HEK293 (cell line): ENCODE results near the gene KRTAP5-1.

Source experiments
- CTCF ChIA-PET: fragments of 350-600 bp; formaldehyde crosslinking; extraction: SDS; loops from one replicate; lab custom pipeline; 2021; ENCODE audit warnings: antibody characterized with exemption; lab: Yijun Ruan, JAX
- POLR2A ChIA-PET: fragments of 300-600 bp; formaldehyde crosslinking; extraction: SDS; loops from one replicate; lab custom pipeline; 2020; ENCODE audit warnings: antibody characterized with exemption, inconsistent platforms; lab: Yijun Ruan, JAX
- H3K27ac ChIP-seq: fragments of 200-500 bp; sonication (Bioruptor generic); 2 replicates; pipeline ENCODE4 v1.5.1; 2014; ENCODE audit warnings: low read depth, low read length, control low read depth, inconsistent platforms; ENCODE audit errors: extremely low read depth
- H3K36me3 ChIP-seq, 2 experiments: fragments of 200-500 bp in 1 of 2; sonication (Bioruptor generic) in 1 of 2; 1 replicate in 1 of 2; 2 replicates in 1 of 2; pipeline ENCODE4 v1.5.1; 2014 to 2017; ENCODE audit warnings: inconsistent platforms in 2 of 2, low read length in 2 of 2; ENCODE audit not compliant: control insufficient read depth in 2 of 2, insufficient read depth in 1 of 2
- H3K4me1 ChIP-seq: fragments of 200-500 bp; sonication (Bioruptor generic); 2 replicates; pipeline ENCODE4 v1.5.1; 2014; ENCODE audit warnings: mild to moderate bottlenecking, low read length, inconsistent platforms; ENCODE audit not compliant: control insufficient read depth, insufficient read depth
- H3K4me3 ChIP-seq: 2 replicates; pipeline ENCODE4 v1.5.1; 2011; ENCODE audit warnings: low read depth, mild to moderate bottlenecking, control low read depth, low read length, moderate library complexity
- H3K9me3 ChIP-seq: fragments of 200-500 bp; sonication (Bioruptor generic); 2 replicates; pipeline ENCODE4 v1.5.1; 2014; ENCODE audit warnings: low read depth, low read length, inconsistent platforms; ENCODE audit not compliant: control insufficient read depth, insufficient read depth
- GLI4 ChIP-seq: fragments of 450-650 bp; formaldehyde crosslinking; IDR thresholded peaks from 2 replicates; pipeline ENCODE4 v1.5.1; 2016; ENCODE audit warnings: missing biosample characterization, missing genetic modification characterization
- HOXA7 ChIP-seq: sonication (generic); formaldehyde crosslinking; IDR thresholded peaks from 2 replicates; pipeline ENCODE4 v1.8.1; 2022; ENCODE audit warnings: missing genetic modification reagents, borderline replicate concordance
- OSR2 ChIP-seq: fragments of 450-650 bp; formaldehyde crosslinking; IDR thresholded peaks from 2 replicates; pipeline ENCODE4 v1.5.1; 2016; ENCODE audit warnings: missing biosample characterization, missing genetic modification characterization
- PRDM10 ChIP-seq: fragments of 450-650 bp; formaldehyde crosslinking; IDR thresholded peaks from 2 replicates; pipeline ENCODE4 v1.5.1; 2016; ENCODE audit warnings: missing biosample characterization, missing genetic modification characterization
- ZBTB10 ChIP-seq: fragments of 450-650 bp; formaldehyde crosslinking; IDR thresholded peaks from 2 replicates; pipeline ENCODE4 v1.5.1; 2016; ENCODE audit warnings: missing biosample characterization, missing genetic modification characterization
- ZBTB48 ChIP-seq: fragments of 450-650 bp; formaldehyde crosslinking; IDR thresholded peaks from 2 replicates; pipeline ENCODE4 v1.5.1; 2016; ENCODE audit warnings: missing biosample characterization, missing genetic modification characterization
- ZEB2 ChIP-seq: fragments of 450-650 bp; formaldehyde crosslinking; IDR thresholded peaks from 2 replicates; pipeline ENCODE4 v1.5.1; 2016; ENCODE audit warnings: missing biosample characterization, missing genetic modification characterization
- ZNF121 ChIP-seq: fragments of 450-650 bp; formaldehyde crosslinking; IDR thresholded peaks from 2 replicates; pipeline ENCODE4 v1.5.1; 2016; ENCODE audit warnings: missing biosample characterization, missing genetic modification characterization
- ZNF155 ChIP-seq: fragments of 450-650 bp; formaldehyde crosslinking; IDR thresholded peaks from 2 replicates; pipeline ENCODE4 v1.5.1; 2016; ENCODE audit warnings: missing biosample characterization, missing genetic modification characterization
- ZNF16 ChIP-seq: fragments of 450-650 bp; formaldehyde crosslinking; IDR thresholded peaks from 2 replicates; pipeline ENCODE4 v1.5.1; 2016; ENCODE audit warnings: low read depth, missing biosample characterization, missing genetic modification characterization
- ZNF202 ChIP-seq: fragments of 450-650 bp; formaldehyde crosslinking; IDR thresholded peaks from 2 replicates; pipeline ENCODE4 v1.5.1; 2016; ENCODE audit warnings: missing biosample characterization, missing genetic modification characterization, borderline replicate concordance
- ZNF211 ChIP-seq: fragments of 450-650 bp; formaldehyde crosslinking; IDR thresholded peaks from 2 replicates; pipeline ENCODE4 v1.5.1; 2016; ENCODE audit warnings: low read depth, missing biosample characterization, missing genetic modification characterization
- ZNF239 ChIP-seq: fragments of 450-650 bp; formaldehyde crosslinking; IDR thresholded peaks from 2 replicates; pipeline ENCODE4 v1.5.1; 2016; ENCODE audit warnings: missing biosample characterization, missing genetic modification characterization
- ZNF391 ChIP-seq: fragments of 450-650 bp; formaldehyde crosslinking; IDR thresholded peaks from 2 replicates; pipeline ENCODE4 v1.5.1; 2016; ENCODE audit warnings: low read depth, missing biosample characterization, missing genetic modification characterization, borderline replicate concordance
- ZNF549 ChIP-seq: fragments of 450-650 bp; IDR thresholded peaks from 2 replicates; pipeline ENCODE4 v1.5.1; 2018; ENCODE audit warnings: missing biosample characterization, missing genetic modification characterization, mild to moderate bottlenecking, inconsistent platforms, moderate library complexity
- ZNF555 ChIP-seq: fragments of 450-650 bp; formaldehyde crosslinking; conservative IDR thresholded peaks from 2 replicates; pipeline ENCODE4 v1.5.1; 2017; ENCODE audit warnings: missing biosample characterization, mild to moderate bottlenecking, missing genetic modification characterization, inconsistent platforms
- ZNF670 ChIP-seq: fragments of 450-650 bp; formaldehyde crosslinking; IDR thresholded peaks from 2 replicates; pipeline ENCODE4 v1.5.1; 2016; ENCODE audit warnings: missing biosample characterization, missing genetic modification characterization, low read depth
- ZNF701 ChIP-seq: fragments of 450-650 bp; formaldehyde crosslinking; IDR thresholded peaks from 2 replicates; pipeline ENCODE4 v1.5.1; 2016; ENCODE audit warnings: missing biosample characterization, missing genetic modification characterization
- TF ChIP-seq, protein P1 (sequence below): fragments of 450-650 bp; formaldehyde crosslinking; optimal IDR thresholded peaks from 2 replicates; pipeline ENCODE3; 2016; ENCODE audit warnings: missing biosample characterization, mild to moderate bottlenecking, missing genetic modification characterization
- TF ChIP-seq, protein P2 (sequence below): fragments of 450-650 bp; formaldehyde crosslinking; IDR thresholded peaks from 2 replicates; pipeline ENCODE4 v1.5.1; 2016; ENCODE audit warnings: missing biosample characterization, missing genetic modification characterization
- TF ChIP-seq, protein P3 (sequence below): fragments of 450-650 bp; formaldehyde crosslinking; IDR thresholded peaks from 2 replicates; pipeline ENCODE4 v1.5.1; 2016; ENCODE audit warnings: missing biosample characterization, missing genetic modification characterization

KRTAP5-1 gene

DNA sequence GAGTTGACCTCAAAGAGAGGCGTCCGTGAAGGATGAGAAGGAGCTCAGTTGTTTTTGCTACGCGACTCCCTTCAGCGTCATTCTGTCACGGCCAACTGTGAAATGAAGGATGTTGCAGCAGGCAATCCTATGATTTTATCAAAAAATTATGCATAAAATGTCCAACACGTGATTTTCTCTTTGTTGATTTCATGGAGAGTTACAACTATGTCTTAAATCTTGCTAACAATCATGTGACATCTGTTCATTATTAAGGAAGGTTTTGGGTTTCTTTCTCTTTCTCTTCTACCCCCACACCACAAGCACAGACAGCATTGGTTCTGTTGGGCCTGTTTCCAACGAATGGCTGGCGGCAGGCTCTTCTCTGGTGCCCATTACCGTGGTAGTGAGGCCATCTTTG, 33.1 kb upstream of the KRTAP5-1 start (continued):
- TF ChIP-seq ZNF155 (tag by site-specific recombination) (no peak), ZNF211 (tag by site-specific recombination) (no peak), OSR2 (tag by site-specific recombination) (no peak)

DNA sequence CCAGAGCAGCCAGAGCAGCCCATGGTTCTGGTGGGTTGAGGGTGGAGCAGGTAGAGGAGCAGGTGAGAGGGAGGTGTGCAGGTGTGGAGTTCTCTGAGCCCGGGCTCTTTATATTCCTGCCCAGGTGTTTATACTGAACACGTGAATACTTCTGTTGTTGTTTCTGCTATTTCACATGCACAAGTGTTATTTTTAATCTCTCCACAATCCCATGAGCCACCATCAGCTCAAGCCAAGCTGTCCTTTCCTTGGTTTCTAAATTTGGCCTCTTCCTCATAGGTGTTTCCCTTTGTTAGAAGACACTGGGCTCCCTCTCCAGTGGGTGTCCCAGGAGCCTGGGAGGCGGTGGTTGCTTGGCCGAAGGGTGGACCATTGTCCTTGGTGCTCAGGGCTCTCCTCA, 23.3 kb upstream of the KRTAP5-1 start, which contains the start of gene KRTAP5-3:
Gene KRTAP5-3, minus strand, starts transcription at position 101 of the 400 bp plus-strand sequence. Its CDS starts 78 bp downstream, at position 23.
- CTCF ChIA-PET, result interaction anchor here (2.0 kb wide), 1 partner anchor 62 kb away, joined by 5 read pairs; no protein-coding TSS in a partner anchor
- no peaks in the 10 kb centered on the region for H3K9me3 ChIP-seq
- no peaks in the 10 kb centered on the region for H3K4me1 ChIP-seq
- H3K36me3 ChIP-seq, result no peaks in the 10 kb centered on the region
- H3K27ac ChIP-seq, result no peak within 1 kb of the TSS
- TF ChIP-seq, protein P1, sequence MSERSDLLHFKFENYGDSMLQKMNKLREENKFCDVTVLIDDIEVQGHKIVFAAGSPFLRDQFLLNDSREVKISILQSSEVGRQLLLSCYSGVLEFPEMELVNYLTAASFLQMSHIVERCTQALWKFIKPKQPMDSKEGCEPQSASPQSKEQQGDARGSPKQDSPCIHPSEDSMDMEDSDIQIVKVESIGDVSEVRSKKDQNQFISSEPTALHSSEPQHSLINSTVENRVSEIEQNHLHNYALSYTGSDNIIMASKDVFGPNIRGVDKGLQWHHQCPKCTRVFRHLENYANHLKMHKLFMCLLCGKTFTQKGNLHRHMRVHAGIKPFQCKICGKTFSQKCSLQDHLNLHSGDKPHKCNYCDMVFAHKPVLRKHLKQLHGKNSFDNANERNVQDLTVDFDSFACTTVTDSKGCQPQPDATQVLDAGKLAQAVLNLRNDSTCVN, result no peak
- TF ChIP-seq ZNF391 (no peak), GLI4 (tag by site-specific recombination) (no peak), ZNF701 (tag by site-specific recombination) (no peak), ZNF549 (tag by site-specific recombination) (no peak), ZNF670 (tag by site-specific recombination) (no peak), ZBTB10 (tag by site-specific recombination) (no peak), ZNF555 (tag by site-specific recombination) (no peak), ZNF121 (no peak), ZNF16 (no peak), PRDM10 (no peak), ZNF202 (tag by site-specific recombination) (no peak), ZBTB48 (tag by site-specific recombination) (no peak), ZNF239 (no peak), HOXA7 (CRISPR knock-in tag) (no peak), ZEB2 (tag by site-specific recombination) (no peak)
- TF ChIP-seq, protein P2, sequence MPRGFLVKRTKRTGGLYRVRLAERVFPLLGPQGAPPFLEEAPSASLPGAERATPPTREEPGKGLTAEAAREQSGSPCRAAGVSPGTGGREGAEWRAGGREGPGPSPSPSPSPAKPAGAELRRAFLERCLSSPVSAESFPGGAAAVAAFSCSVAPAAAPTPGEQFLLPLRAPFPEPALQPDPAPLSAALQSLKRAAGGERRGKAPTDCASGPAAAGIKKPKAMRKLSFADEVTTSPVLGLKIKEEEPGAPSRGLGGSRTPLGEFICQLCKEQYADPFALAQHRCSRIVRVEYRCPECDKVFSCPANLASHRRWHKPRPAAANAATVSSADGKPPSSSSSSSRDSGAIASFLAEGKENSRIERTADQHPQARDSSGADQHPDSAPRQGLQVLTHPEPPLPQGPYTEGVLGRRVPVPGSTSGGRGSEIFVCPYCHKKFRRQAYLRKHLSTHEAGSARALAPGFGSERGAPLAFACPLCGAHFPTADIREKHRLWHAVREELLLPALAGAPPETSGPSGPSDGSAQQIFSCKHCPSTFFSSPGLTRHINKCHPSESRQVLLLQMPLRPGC (tag by site-specific recombination), result no peak
- TF ChIP-seq, protein P3, sequence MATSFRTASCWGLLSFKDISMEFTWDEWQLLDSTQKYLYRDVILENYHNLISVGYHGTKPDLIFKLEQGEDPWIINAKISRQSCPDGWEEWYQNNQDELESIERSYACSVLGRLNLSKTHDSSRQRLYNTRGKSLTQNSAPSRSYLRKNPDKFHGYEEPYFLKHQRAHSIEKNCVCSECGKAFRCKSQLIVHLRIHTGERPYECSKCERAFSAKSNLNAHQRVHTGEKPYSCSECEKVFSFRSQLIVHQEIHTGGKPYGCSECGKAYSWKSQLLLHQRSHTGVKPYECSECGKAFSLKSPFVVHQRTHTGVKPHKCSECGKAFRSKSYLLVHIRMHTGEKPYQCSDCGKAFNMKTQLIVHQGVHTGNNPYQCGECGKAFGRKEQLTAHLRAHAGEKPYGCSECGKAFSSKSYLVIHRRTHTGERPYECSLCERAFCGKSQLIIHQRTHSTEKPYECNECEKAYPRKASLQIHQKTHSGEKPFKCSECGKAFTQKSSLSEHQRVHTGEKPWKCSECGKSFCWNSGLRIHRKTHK (tag by site-specific recombination), result no peak
- POLR2A ChIA-PET, result no interaction called here
- H3K4me3 ChIP-seq, result no peak within 1 kb of the TSS
